Measurements from ENCODE around the gene AARSD1.
"Not testable (repeated sequence)": the region's sequence is repeated elsewhere in the genome, so short reads cannot be mapped to it uniquely, and the experiment has no call there.

The AARSD1 gene

GRCh38 chr17:42919522-42920077 is 44.7 kb downstream of the AARSD1 start:
- DNase-seq, result not testable (repeated sequence)

DNA sequence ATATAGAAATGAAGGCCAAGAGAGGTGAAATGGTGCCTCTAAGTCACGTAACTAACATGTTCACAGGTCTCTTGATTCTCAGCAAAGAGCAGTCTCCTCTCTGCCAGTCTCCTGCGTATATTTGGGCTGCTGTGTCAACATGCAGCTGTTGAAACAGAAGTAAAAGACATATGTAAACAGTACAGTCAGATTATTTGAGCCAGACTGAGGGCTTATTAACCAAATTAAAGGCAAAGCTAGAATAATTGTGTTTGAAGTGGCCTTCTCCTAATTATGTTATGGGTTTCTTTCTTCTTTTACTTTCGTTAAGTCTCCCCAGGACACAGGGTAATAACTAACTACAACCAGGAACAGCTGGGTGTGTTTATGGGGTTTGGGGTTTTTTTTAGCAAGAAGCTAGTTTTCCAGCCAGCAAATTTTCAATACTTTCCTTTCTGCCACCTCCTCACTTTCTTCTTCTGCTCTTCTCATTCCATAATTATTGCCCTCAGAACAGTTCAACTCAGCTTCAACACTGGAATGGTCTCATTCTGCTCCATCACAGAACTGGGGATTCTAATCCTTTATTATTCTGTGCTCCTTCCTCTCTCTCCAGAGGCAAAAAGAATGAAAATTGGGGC is 45.2 kb downstream of the AARSD1 start:
- DNase-seq, result no peak

DNA sequence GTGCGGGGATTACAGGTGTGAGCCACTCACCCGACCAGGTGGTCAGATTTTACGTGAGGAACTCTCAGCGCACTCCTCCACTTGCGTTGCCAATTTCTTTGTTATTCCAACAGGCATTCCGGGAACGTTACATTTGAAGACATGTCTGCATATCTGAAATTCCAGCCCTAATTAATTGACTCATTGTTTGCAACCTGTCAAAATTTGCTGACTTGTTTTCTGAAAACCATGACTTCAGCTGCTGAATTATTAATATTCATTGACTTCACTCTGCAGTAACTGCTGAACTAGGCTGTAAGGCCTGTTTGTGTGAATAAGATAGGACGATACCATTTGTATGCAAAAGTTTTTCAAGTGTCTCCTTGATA is 47.0 kb downstream of the AARSD1 start:
- no peak for DNase-seq

GRCh38 chr17:42916388-42917235 is 47.6 kb downstream of the AARSD1 start:
- not testable (repeated sequence) for DNase-seq

GRCh38 chr17:42915288-42915687 is 49.0 kb downstream of the AARSD1 start:
- not testable (repeated sequence) for DNase-seq

DNA sequence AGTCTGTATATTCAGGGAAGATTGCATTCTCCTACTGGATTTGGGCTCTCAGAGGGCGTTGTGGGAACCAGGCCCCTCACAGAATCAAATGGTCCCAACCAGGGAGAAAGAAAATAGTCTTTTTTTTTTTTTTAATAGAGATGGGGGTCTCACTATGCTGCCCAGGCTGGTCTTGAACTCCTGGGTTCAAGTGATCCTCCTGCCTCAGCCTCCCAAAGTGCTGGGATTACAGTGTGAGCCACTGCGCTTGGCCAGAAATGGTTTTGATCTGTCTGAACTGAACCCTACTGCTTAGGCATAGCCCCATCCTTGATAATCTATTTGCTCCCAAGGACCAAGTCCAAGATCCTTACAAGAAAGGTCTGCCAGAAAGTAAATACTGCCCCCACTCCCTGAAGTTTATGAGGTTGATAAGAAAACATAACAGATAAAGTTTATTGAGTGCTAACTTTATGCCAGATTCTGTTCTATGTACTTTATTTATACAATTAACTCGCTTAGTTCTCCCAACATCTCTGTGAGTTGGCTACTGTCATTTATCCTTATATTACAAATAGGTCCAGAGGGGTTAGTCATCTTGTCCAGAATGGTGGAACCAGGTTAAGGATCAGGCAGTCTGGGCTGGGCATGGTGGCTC is 50.2 kb downstream of the AARSD1 start:
- DNase-seq, result no peak

GRCh38 chr17:42913522-42913921 is 50.7 kb downstream of the AARSD1 start:
- no peak for DNase-seq

DNA sequence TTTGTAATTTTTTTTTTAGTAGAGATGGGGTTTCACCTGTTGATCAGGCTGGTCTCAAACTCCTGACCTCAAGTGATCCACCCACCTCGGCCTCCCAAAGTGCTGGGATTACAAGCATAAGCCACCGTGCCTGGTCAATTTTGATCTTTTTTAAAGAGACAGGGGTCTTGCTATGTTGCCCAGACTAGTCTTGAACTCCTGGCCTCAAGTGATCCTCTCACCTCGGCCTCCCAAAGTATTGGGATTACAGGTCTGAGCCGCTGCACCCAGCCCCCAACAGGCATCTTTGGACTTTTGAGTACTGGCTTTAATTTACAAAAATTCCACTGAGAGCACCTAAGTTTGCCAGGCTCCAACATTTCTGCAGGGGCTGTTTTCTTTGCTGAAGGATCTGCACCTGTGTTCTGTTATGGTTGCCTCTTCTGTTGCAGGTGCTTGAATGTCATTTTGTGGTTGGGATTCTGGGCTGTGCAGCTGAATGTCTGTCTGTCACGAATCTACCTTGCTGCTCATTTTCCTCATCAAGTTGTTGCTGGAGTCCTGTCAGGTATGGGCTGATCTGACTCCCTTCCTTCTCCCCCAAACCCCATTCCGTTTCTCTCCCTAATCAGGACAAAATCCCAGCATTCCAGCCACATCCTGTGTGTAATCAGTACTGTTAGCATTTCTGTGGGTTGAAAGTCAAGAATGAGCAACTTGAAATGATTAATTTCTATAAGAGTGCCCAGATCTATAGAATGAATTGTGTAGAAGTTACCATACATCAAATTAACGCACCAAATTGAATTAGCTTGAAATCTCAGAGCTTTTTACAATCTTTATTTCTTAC is 55.2 kb downstream of the AARSD1 start:
- no peak for DNase-seq

DNA sequence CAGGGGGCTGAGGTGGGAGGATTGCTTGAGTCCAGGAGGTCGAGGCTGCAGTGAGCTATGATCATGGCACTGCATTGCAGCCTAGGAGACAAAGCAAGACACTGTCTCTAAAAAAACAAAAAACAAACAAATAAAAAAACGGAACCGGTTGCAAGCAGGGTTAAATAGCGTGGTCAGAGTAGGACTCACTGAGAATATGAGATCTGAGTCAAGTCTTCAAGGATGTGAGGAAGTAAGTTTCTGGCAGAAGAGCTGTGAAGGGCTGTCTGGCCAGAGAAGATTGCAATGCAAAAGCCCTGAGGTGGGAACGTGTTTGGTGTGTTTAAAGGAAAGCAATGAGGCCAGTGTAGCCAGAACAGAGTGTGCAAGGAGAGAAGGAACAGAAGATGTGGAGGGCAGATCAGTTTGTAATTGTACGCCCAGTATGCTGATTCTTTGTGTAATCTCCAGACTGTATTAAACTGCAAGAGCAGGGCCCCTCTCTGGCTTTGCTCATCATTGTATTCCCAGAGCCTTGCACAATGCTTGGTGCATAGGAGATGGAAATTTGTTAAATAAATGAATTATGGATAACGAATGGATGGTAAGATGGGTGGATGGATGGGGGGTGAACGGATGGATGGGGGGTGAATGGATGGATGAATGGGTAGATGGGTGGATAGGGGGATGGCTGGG is 57.3 kb downstream of the AARSD1 start:
- no peak for DNase-seq

DNA sequence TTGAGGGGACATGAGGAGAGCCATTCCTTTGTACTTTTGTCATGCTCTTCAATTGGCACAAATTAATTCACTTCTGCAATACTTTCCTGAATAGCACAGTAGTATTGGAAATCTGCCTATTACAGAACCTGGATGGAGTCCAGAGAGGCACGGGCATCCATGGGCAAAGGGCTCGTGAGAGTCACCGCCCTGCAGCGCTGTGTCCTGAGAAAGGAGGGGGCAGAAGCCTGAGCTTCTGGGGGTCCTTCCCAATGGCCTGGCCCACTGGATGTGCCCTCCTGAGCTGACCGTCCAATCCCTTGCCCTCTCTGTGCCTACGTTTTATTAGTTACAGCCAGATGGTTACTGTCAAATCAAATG is 60.2 kb downstream of the AARSD1 start:
- DNase-seq, result no peak

- no peak for DNase-seq
Observed at GRCh38 chr17:42901535-42902229, 62.6 kb downstream of the AARSD1 start.
